SW 1271 (cell line): ENCODE measurements around the gene SSBP2.

Experiments used
- DNase-seq, 2 experiments: peaks; one replicate each; lab custom pipeline; 2025; lab: John Stamatoyannopoulos, UW

SSBP2 gene

DNA sequence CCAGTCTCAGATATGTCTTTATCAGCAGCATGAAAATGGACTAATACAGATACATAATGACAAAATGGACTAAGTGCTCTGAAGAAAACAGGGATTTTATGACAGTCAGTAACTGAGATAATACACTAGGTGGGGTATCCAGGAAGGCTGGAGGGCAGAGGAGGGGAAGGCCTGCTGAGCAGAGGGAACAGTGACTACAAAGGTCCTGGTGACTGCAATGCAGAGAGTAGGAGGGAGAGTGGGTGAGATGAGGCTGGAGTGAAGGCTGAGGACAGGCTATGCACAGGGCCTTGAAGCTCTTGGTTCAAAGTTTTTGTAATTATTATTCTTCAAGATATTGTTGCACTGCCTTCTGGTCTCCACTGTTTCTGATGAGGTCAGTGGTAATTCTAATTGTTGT is 361.9 kb downstream of the SSBP2 start:
- DNase-seq, result no peak

DNA sequence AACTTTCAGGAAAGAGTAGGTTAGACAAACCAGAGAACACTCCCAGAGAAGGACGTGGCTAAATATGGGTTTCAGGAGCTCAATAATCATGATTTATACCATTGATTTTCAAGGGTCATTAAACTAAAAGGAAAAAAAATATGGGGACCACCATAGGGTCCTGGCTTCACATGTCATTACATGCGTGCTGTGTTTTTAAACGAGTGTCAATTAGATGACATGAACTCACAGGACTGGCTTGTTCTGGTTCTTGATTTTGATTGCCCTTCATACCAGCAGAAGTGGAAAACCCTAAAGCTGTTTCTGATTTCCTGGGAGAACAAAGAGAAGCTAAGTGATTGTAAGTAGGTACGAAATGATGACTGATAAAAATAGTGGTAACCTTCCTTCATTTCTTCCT is 362.7 kb downstream of the SSBP2 start:
- DNase-seq, result no peak

DNA sequence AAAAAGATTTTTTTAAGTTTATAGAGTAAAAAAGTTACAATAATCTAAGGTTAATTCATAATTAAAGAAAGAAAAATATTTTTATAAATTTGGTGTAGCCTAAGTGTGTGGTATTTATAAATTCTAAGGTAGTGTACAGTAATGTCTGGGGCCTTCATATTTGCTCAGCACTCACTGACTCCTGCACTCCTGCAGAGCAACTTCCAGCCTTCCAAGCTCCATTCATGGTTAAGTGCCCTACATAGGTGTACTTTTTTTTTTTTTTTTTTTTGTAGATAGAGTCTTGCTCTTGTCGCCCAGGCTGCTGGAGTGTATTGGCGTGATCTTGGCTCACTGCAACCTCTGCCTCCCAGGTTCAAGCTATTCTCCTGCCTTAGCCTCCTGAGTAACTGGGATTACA is 367.0 kb downstream of the SSBP2 start:
- no peak for DNase-seq

DNA sequence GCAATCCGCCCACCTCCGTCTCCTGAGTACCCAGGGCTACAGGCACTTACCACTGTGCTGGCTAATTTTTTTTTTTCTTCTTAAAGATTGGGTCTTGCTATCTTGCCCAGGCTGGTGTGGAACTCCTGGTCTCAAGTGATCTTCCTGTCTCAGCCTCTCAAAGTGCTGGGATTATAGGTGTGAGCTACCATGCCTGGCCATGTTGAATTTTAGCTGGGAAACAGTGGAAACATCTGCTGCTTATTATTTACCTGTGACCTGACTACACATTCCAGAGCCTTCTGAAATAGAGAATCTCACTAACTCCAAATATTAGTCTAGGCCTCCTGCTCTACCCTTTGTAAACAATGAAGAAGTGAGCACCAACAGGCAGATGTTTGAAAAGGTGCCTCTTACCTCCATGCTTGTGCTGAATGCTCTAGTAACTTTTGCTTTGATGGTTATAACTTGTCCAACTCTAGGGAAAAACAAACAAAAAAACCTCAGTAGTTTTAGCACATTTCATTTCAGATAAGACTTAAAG is 379.5 kb downstream of the SSBP2 start:
- no peak for DNase-seq

DNA sequence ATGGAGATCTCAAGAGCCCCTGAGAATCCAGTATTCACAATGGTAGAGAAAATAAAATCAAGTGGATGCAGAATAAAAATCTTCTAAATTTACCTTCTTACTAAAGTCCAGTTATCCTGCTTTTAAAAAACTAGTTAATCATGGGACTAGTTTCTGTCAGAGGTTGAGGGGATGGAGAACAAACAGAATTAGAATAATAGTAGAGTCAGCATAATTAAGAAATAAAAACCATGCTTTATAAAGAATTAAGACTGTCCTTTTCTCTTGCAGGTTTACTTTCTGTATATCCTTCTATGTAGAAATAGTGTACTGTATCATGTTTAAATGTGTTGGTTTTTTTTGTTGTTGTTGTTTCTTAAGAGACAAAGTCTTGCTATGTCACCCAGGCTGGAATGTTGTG is 380.0 kb downstream of the SSBP2 start:
- no peak for DNase-seq

DNA sequence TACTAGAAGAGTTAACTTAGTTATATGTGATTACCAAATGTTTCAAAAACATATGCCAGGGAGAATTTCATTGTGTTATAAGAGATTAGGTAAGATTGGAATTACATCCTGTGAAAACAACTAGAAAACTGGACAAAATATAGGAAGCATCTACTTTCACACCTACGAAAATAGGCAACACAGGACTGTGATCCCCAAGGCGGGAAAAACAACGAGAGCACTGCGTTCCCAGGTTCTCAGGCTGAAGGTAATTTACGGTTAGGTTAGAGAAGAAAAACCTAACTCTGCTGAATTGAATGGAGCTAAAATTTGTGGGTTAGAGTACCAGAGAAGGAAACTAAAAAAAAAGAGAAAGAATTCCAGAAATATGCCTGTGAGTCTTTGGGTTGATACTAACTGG is 385.4 kb downstream of the SSBP2 start:
- no peak for DNase-seq

DNA sequence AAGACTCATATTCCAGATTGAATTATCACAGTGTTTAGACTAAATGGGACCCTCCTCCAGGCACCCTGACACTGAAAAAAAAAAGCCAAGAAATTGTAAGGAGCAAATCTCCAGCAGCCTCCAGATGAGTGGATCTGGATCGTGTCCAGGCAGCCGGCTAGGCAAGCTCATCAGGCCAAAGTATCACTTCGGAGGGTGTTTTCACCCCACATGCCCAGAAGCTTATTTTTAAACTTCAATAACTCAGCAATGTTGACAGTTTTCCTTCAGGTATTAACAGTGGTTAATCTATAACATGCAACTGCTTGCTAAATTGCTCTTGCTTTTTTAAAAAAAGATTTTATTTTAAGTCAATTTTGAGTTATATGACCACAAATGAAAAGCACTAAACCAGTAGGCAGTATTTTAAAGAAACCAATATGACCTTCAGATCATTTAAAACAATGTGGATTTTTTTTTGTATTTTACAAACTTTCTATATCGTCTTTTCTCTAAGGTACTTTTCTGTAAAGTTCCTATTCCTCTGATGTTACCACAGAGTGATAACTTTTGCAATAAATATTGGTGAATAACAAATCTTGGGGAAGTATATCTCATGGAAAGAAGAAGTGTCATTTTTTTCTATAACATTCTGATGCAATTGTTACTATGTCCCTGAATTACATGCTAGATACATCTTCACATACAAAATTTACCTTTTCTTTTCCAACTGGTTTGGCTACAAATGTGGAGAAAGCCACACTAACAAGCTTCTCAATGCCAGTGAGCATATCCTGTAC is 387.6 kb downstream of the SSBP2 start:
- no peak for DNase-seq
